Astrocyte (in vitro differentiated cells and primary cell): ENCODE results near the gene PPP1R8.

Experiments used
- EZH2 ChIP-seq: IDR thresholded peaks from 2 replicates; pipeline ENCODE4 v1.6.1; 2012; ENCODE audit warnings: mild to moderate bottlenecking, low read length, inconsistent platforms; ENCODE audit not compliant: insufficient read depth
- TF ChIP-seq, protein P1 (sequence below): IDR thresholded peaks from 2 replicates; pipeline ENCODE4 v1.5.1; 2011; ENCODE audit warnings: low read depth, mild to moderate bottlenecking, inconsistent platforms, low read length, moderate library complexity; ENCODE audit not compliant: insufficient read depth

DNA sequence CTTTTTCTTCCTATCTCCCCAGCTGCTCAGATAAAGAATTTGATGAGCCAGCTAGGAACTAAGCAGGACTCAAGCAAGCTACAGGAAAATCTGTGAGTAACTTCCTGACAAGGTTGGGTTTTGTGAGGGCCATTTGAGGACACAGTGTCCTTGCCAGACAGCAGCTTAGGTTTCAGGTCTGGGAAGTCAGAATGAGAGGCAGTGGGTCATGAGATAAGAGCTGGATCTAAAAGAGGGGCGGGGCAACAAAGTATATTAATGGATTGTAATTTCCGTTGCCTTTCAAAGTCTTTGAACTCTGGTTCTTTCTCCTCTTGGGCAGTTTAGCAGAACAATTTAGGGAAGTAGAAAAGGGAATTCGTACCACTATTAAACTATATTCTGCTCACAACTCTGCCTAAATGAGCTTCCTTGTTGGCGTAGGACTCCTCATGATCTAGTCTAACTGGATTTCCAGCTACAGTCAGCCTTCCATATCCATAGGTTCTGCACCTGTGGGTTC lies 41.0 kb upstream of the PPP1R8 start:
- TF ChIP-seq, protein P1, sequence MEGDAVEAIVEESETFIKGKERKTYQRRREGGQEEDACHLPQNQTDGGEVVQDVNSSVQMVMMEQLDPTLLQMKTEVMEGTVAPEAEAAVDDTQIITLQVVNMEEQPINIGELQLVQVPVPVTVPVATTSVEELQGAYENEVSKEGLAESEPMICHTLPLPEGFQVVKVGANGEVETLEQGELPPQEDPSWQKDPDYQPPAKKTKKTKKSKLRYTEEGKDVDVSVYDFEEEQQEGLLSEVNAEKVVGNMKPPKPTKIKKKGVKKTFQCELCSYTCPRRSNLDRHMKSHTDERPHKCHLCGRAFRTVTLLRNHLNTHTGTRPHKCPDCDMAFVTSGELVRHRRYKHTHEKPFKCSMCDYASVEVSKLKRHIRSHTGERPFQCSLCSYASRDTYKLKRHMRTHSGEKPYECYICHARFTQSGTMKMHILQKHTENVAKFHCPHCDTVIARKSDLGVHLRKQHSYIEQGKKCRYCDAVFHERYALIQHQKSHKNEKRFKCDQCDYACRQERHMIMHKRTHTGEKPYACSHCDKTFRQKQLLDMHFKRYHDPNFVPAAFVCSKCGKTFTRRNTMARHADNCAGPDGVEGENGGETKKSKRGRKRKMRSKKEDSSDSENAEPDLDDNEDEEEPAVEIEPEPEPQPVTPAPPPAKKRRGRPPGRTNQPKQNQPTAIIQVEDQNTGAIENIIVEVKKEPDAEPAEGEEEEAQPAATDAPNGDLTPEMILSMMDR, result no peak
- no peak for TF ChIP-seq EZH2
